Measurements from ENCODE around the gene GPC5.

GRCh38 chr13:91946498-91947070 is 548.2 kb downstream of the GPC5 start:
- TF ChIP-seq CTCF (IDR thresholded peaks at IDR 0.05 in 2 of 3, conservative IDR thresholded peaks at IDR 0.05 in 1 of 3; ENCODE audit: insufficient read depth in 2 of 3, low read depth in 1 of 3, low read length in 3 of 3) (no peak), FOXP1 (CRISPR knock-in tag; IDR thresholded peaks at IDR 0.05) (no peak), TCF7 (IDR thresholded peaks at IDR 0.05; ENCODE audit: borderline replicate concordance) (no peak), POLR2A (conservative IDR thresholded peaks at IDR 0.05) (no peak), ASH1L (IDR thresholded peaks at IDR 0.05; ENCODE audit: borderline replicate concordance, low read depth, partially characterized antibody) (no peak), FOXJ3 (CRISPR knock-in tag; IDR thresholded peaks at IDR 0.05) (no peak), MEF2D (tag; conservative IDR thresholded peaks at IDR 0.05; ENCODE audit: low read depth) (no peak), ZBTB49 (CRISPR knock-in tag; IDR thresholded peaks at IDR 0.05; ENCODE audit: borderline replicate concordance) (no peak), SMARCC2 (IDR thresholded peaks at IDR 0.05; ENCODE audit: low read depth) (no peak)
- TF ChIP-seq, protein P1, sequence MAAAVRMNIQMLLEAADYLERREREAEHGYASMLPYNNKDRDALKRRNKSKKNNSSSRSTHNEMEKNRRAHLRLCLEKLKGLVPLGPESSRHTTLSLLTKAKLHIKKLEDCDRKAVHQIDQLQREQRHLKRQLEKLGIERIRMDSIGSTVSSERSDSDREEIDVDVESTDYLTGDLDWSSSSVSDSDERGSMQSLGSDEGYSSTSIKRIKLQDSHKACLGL (CRISPR knock-in tag; IDR thresholded peaks at IDR 0.05; ENCODE audit: borderline replicate concordance, poor library complexity, severe bottlenecking): no peak
